ENCODE results near the gene XIRP1.

XIRP1 gene

GRCh38 chr3:39196034-39196433 is 3.6 kb upstream of the XIRP1 start:
- ATAC-seq: no peak
- TF ChIP-seq PPARA (CRISPR knock-in tag; IDR thresholded peaks at IDR 0.05; ENCODE audit: borderline replicate concordance): no peak
- no peak for TF ChIP-seq ZNF8 (CRISPR knock-in tag; IDR thresholded peaks at IDR 0.05)
- no peak for TF ChIP-seq RARB (CRISPR knock-in tag; IDR thresholded peaks at IDR 0.05)
- no peak for TF ChIP-seq ZNF70 (CRISPR knock-in tag; IDR thresholded peaks at IDR 0.05)

DNA sequence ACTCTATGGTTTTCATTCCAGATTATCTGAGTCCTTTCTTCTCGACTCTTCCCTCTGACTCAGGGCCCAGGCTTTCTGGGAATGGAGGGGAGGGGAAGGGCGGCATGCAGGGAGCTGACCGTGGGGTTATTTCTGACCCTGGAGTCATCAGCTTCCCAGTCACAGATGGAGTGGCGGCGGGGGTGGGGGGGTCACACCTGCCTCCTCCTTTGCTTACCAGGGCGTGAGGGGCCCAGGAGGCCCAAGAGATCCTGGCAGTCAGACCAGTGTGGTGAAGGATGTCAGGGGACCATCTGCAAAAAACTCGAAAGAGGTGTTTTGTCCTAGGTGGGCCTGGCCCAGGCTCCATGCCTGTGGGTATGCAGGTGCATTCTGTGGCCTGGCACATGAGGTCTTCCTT is 996 bp upstream of the XIRP1 start:
- ATAC-seq: no peak
- TF ChIP-seq ZNF70 (CRISPR knock-in tag; IDR thresholded peaks at IDR 0.05) (no peak), TCF4 (CRISPR knock-in tag; IDR thresholded peaks at IDR 0.05; ENCODE audit: borderline replicate concordance) (no peak), TOX (CRISPR knock-in tag; IDR thresholded peaks at IDR 0.05; ENCODE audit: borderline replicate concordance) (no peak), RARB (CRISPR knock-in tag; IDR thresholded peaks at IDR 0.05) (no peak), CREB5 (CRISPR knock-in tag; IDR thresholded peaks at IDR 0.05; ENCODE audit: low read depth) (no peak), TSHZ2 (CRISPR knock-in tag; IDR thresholded peaks at IDR 0.05) (no peak), ZC3H10 (CRISPR knock-in tag; IDR thresholded peaks at IDR 0.05) (no peak), ARNTL (CRISPR knock-in tag; IDR thresholded peaks at IDR 0.05; ENCODE audit: borderline replicate concordance, low read depth) (no peak)

- no peak for ATAC-seq
These were observed 622 bp downstream of the XIRP1 start for GRCh38 chr3:39191773-39192172.

More at GRCh38 chr3:39191773-39192172, 622 bp downstream of the XIRP1 start:
- TF ChIP-seq ZC3H10 (CRISPR knock-in tag; IDR thresholded peaks at IDR 0.05): no peak
- no peak for TF ChIP-seq CSDC2 (CRISPR knock-in tag; IDR thresholded peaks at IDR 0.05)
- TF ChIP-seq, protein P1, sequence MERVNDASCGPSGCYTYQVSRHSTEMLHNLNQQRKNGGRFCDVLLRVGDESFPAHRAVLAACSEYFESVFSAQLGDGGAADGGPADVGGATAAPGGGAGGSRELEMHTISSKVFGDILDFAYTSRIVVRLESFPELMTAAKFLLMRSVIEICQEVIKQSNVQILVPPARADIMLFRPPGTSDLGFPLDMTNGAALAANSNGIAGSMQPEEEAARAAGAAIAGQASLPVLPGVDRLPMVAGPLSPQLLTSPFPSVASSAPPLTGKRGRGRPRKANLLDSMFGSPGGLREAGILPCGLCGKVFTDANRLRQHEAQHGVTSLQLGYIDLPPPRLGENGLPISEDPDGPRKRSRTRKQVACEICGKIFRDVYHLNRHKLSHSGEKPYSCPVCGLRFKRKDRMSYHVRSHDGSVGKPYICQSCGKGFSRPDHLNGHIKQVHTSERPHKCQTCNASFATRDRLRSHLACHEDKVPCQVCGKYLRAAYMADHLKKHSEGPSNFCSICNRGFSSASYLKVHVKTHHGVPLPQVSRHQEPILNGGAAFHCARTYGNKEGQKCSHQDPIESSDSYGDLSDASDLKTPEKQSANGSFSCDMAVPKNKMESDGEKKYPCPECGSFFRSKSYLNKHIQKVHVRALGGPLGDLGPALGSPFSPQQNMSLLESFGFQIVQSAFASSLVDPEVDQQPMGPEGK (CRISPR knock-in tag; IDR thresholded peaks at IDR 0.05; ENCODE audit: borderline replicate concordance): no peak
- TF ChIP-seq ARNTL (CRISPR knock-in tag; IDR thresholded peaks at IDR 0.05; ENCODE audit: borderline replicate concordance, low read depth): no peak
- TF ChIP-seq CREB5 (CRISPR knock-in tag; IDR thresholded peaks at IDR 0.05; ENCODE audit: low read depth): no peak
- no peak for TF ChIP-seq SNAI2 (CRISPR knock-in tag; IDR thresholded peaks at IDR 0.05)
- TF ChIP-seq TCF4 (CRISPR knock-in tag; IDR thresholded peaks at IDR 0.05; ENCODE audit: borderline replicate concordance): no peak
- no peak for TF ChIP-seq ZNF8 (CRISPR knock-in tag; IDR thresholded peaks at IDR 0.05)
- no peak for TF ChIP-seq ZNF565 (CRISPR knock-in tag; conservative IDR thresholded peaks at IDR 0.05; ENCODE audit: low read depth)
- TF ChIP-seq TSHZ2 (CRISPR knock-in tag; IDR thresholded peaks at IDR 0.05): no peak
- no peak for TF ChIP-seq ZFP30 (CRISPR knock-in tag; IDR thresholded peaks at IDR 0.05)
- TF ChIP-seq POU6F1 (CRISPR knock-in tag; IDR thresholded peaks at IDR 0.05; ENCODE audit: borderline replicate concordance, low read depth): no peak
- TF ChIP-seq GLIS3 (CRISPR knock-in tag; IDR thresholded peaks at IDR 0.05): no peak
- TF ChIP-seq RARB (CRISPR knock-in tag; IDR thresholded peaks at IDR 0.05): no peak
- no peak for TF ChIP-seq OSR1 (CRISPR knock-in tag; IDR thresholded peaks at IDR 0.05)
- TF ChIP-seq TOX (CRISPR knock-in tag; IDR thresholded peaks at IDR 0.05; ENCODE audit: borderline replicate concordance): no peak
- TF ChIP-seq PPARA (CRISPR knock-in tag; IDR thresholded peaks at IDR 0.05; ENCODE audit: borderline replicate concordance): no peak
- no peak for TF ChIP-seq ESRRG (CRISPR knock-in tag; IDR thresholded peaks at IDR 0.05)
